ENCODE results near the gene OR7A17. TPM values are rescaled to one million over a fixed set of nuclear protein-coding genes. Genes with fewer than 3 reads are reported as not detected.

The OR7A17 gene
- total and polyA plus RNA-seq, 2 of the 13 experiments (the other 11 are each of a cell fraction or from before 2014, with no cell fraction given), result not detected

- H3K9ac ChIP-seq (ENCODE audit: insufficient read depth, low read depth, low read length), result no peak overlapping the region
- TF ChIP-seq ZNF704 (CRISPR knock-in tag; IDR thresholded peaks at IDR 0.05; ENCODE audit: borderline replicate concordance) (no peak), MYNN (CRISPR knock-in tag; IDR thresholded peaks at IDR 0.05; ENCODE audit: low read depth) (no peak), SUZ12 (IDR thresholded peaks at IDR 0.05; ENCODE audit: low read depth, low read length) (no peak), PHF21A (CRISPR knock-in tag; IDR thresholded peaks at IDR 0.05) (no peak), MAFF (IDR thresholded peaks at IDR 0.05; ENCODE audit: low read depth, low read length) (peak; percentile 56), ZNF354B (CRISPR knock-in tag; IDR thresholded peaks at IDR 0.05) (no peak), STAT6 (CRISPR knock-in tag; IDR thresholded peaks at IDR 0.05; ENCODE audit: borderline replicate concordance) (no peak), ZFP37 (CRISPR knock-in tag; IDR thresholded peaks at IDR 0.05; ENCODE audit: borderline replicate concordance) (no peak), ZNF496 (CRISPR knock-in tag; IDR thresholded peaks at IDR 0.05; ENCODE audit: insufficient replicate concordance) (no peak), MAFK (conservative IDR thresholded peaks at IDR 0.05 in 1 of 2, IDR thresholded peaks at IDR 0.05 in 1 of 2; ENCODE audit: low read length in 2 of 2) (peak; percentile 6 to 62; a peak in 2 of 4 replicates), GZF1 (CRISPR knock-in tag; IDR thresholded peaks at IDR 0.05) (no peak)
- H3K27ac ChIP-seq (ENCODE audit: extremely low read length, insufficient read depth, low read length), result no peak overlapping the region
- BruUV-seq (replicated peaks), result no TSS peak
- H3K36me3 ChIP-seq (replicated peaks in 1 of 2; ENCODE audit: control insufficient read depth in 1 of 2, insufficient read depth in 2 of 2, low read length in 2 of 2), result no peaks in the 10 kb centered on the region
- H3K9me3 ChIP-seq (ENCODE audit: low read length), result no peaks in the 10 kb centered on the region
- FAIRE-seq, result no peak
- H3K27me3 ChIP-seq (ENCODE audit: control insufficient read depth in 1 of 2, insufficient read depth in 2 of 2, low read length in 2 of 2), result no peaks in the 10 kb centered on the region
- no peaks in the 10 kb centered on the region for H3K4me1 ChIP-seq (ENCODE audit: insufficient read depth, low read length)
- no peak for DNase-seq (ENCODE audit: low spot score)
- H3K4me3 ChIP-seq (replicated peaks in 1 of 3; ENCODE audit: insufficient read depth in 1 of 3, low read depth in 2 of 3, low read length in 3 of 3), result no peak overlapping the region
- in situ Hi-C loops (cut with HindIII; ENCODE audit: extremely low pct_ligation_motif_present, low pct_unique_long_range_greater_than_20kb) (loop anchor here (10.0 kb wide), 1 partner anchor 105 kb away; no protein-coding TSS in a partner anchor), intact Hi-C loops (cut with micrococcal nuclease; ENCODE audit: unreplicated experiment) (loop anchor here (2.0 kb wide), 2 partner anchors 103 to 315 kb away; no protein-coding TSS in a partner anchor)
- no peak for ATAC-seq
- H3K4me2 ChIP-seq (ENCODE audit: low read depth, low read length), result no peak overlapping the region
- ChIA-PET CTCF (ENCODE audit: low intra/inter-chr PET ratio, low total read pairs) (interaction anchor here (1.3 kb wide), 1 partner anchor 104 kb away, joined by 3 read pairs; no protein-coding TSS in a partner anchor), POLR2A (no interaction called here)
- WGBS (ENCODE audit: low lambda C conversion rate), result 0% methylated on average over 3 of the region's 3 CpGs
- no peaks in the 10 kb centered on the region for H3K79me2 ChIP-seq (ENCODE audit: insufficient read depth, low read length)
- H4K20me1 ChIP-seq (ENCODE audit: insufficient read depth, low read length), result no peaks in the 10 kb centered on the region
- H2AFZ ChIP-seq (ENCODE audit: low read length), result no peak overlapping the region
Observed at GRCh38 chr19:14889994-14890642, 4.2 kb upstream of the OR7A17 start.
